ENCODE results near the gene ZBTB46.

- TF ChIP-seq POLR2A (IDR thresholded peaks at IDR 0.05) (no peak), CTCF (IDR thresholded peaks at IDR 0.05 in 8 of 11, conservative IDR thresholded peaks at IDR 0.05 in 3 of 11) (no peak)
Measured at GRCh38 chr20:63860325-63861051, 29.4 kb upstream of the ZBTB46 start.

Measured in spleen (tissue), 7 donors.